OCI-LY7 (cell line): Measurements from ENCODE around the gene CMIP.

ENCODE experiments used
- CTCF ChIP-seq: fragments of 200-600 bp; sonication (generic); conservative IDR thresholded peaks from 2 replicates; pipeline ENCODE4 v1.5.1; 2014; ENCODE audit warnings: mild to moderate bottlenecking, antibody characterized with exemption, low read length, moderate library complexity, mixed read lengths
- EZH2phosphoT487 ChIP-seq: fragments of 200-600 bp; sonication (generic); IDR thresholded peaks from 2 replicates; pipeline ENCODE4 v1.6.1; 2018; ENCODE audit warnings: low read depth, borderline replicate concordance, mild to moderate bottlenecking, mixed run types, antibody characterized with exemption, low read length, moderate library complexity, mixed read lengths

GRCh38 chr16:81499576-81500380, 55.2 kb downstream of the CMIP start:
- TF ChIP-seq CTCF (no peak), EZH2phosphoT487 (no peak)
